Muscle of arm (tissue), 12 donors: Measurements from ENCODE around the gene VGLL4. TPM values are rescaled to one million over a fixed set of nuclear protein-coding genes. Genes with fewer than 3 reads are reported as not detected.
A peak's percentile ranks its signal among the peaks of the same experiment; 100 is the strongest.
"Not testable (repeated sequence)": the region's sequence is repeated elsewhere in the genome, so short reads cannot be mapped to it uniquely, and the experiment has no call there.

Source experiments
- DNase-seq: peaks from one replicate; pipeline ENCODE4 v3.0.0-alpha.2; 2013
- polyA plus RNA-seq, 12 donors: library from polyadenylated mRNA; unstranded; fragments of 120-200 nt; gene quantifications; one replicate each; pipeline ENCODE4 v1.2.1, GENCODE V29; 2013; ENCODE audit not compliant: insufficient read length in 12 of 12

VGLL4 gene
- polyA plus RNA-seq, 12 donors = 41.3 to 78.9 (median 45.3) TPM; not detected in 1

- DNase-seq = no peak
Measured at GRCh38 chr3:11609481-11609880, 34.2 kb downstream of the VGLL4 start.

GRCh38 chr3:11607816-11608215 lies 35.9 kb downstream of the VGLL4 start:
- DNase-seq = no peak

GRCh38 chr3:11606865-11607440 lies 36.8 kb downstream of the VGLL4 start:
- DNase-seq = no peak

GRCh38 chr3:11606090-11606784 lies 37.5 kb downstream of the VGLL4 start:
- no peak for DNase-seq

GRCh38 chr3:11605398-11605797 lies 38.3 kb downstream of the VGLL4 start:
- DNase-seq = no peak

- DNase-seq = no peak
Measured at GRCh38 chr3:11604139-11604892, 39.4 kb downstream of the VGLL4 start.

GRCh38 chr3:11603628-11604027 lies 40.1 kb downstream of the VGLL4 start:
- DNase-seq = no peak

GRCh38 chr3:11602886-11603527 lies 40.7 kb downstream of the VGLL4 start:
- no peak for DNase-seq

GRCh38 chr3:11602239-11602840 lies 41.4 kb downstream of the VGLL4 start:
- no peak for DNase-seq

GRCh38 chr3:11601446-11602238 lies 42.1 kb downstream of the VGLL4 start:
- no peak for DNase-seq

GRCh38 chr3:11600501-11601282 lies 43.0 kb downstream of the VGLL4 start:
- peak; percentile 63 for DNase-seq

- no peak for DNase-seq
Measured at GRCh38 chr3:11596387-11596786, 47.3 kb downstream of the VGLL4 start.

GRCh38 chr3:11595024-11595423 lies 48.7 kb downstream of the VGLL4 start:
- DNase-seq = not testable (repeated sequence)

GRCh38 chr3:11593318-11594034 lies 50.2 kb downstream of the VGLL4 start:
- DNase-seq = no peak

GRCh38 chr3:11592445-11593298 lies 51.0 kb downstream of the VGLL4 start:
- DNase-seq = no peak

- DNase-seq = no peak
Measured at GRCh38 chr3:11591391-11592282, 52.1 kb downstream of the VGLL4 start.

GRCh38 chr3:11591002-11591355 lies 52.7 kb downstream of the VGLL4 start:
- no peak for DNase-seq

GRCh38 chr3:11589706-11590105 lies 54.0 kb downstream of the VGLL4 start:
- DNase-seq = no peak
